ENCODE data around the gene CXCR6.

The CXCR6 gene

GRCh38 chr3:45972534-45973402 is 29.5 kb downstream of the CXCR6 start:
- DNase-seq, result peak; percentile 83

GRCh38 chr3:45974686-45975085 is 31.4 kb downstream of the CXCR6 start:
- no peak for DNase-seq

- DNase-seq, result no peak
Measured at GRCh38 chr3:45975686-45976085, 32.4 kb downstream of the CXCR6 start.

DNA sequence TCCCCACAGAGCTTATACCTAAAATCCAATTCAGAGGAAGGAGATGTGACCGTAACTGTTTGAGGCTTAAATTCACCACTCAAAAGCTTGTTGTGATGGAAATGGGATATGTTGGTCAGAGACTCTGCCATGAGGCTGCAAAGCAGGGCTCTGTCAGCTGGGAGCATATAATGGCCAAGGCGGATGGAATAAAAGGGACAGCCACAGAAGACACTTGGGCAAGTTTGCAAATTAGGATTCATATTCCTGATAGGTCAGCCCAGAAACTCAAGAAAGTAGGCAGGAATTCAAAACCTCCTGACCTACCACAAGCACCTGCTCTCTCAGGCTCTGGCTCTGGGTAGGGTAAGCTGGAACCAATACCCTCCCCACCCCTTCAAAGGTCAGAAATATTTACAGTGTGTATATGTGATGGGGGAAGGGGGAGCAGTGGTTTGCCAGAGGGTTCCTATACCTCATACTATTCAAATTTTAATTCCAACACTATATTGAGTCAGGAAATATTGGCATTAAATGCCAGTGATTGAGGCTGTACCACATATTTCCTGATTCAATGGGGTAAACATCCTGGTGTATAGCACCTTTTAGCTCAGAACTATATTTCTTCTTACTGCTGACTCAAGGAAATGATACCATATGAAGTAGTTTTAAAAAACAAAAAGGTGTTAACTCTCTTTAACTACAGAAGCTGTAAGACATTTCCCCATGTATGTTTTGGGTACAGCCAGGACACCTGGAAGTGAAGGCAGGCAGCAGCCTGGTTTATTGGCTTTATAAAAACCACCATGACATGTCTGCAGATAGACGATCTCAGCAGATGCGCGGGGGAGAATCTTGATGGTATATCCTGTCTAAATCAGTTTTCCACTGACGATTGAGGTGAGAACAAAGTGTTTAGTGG is 33.2 kb downstream of the CXCR6 start:
- no peak for DNase-seq

- no peak for DNase-seq
Measured at GRCh38 chr3:45978006-45978761, 34.9 kb downstream of the CXCR6 start.

- no peak for DNase-seq
Measured at GRCh38 chr3:45979378-45979777, 36.1 kb downstream of the CXCR6 start.

DNA sequence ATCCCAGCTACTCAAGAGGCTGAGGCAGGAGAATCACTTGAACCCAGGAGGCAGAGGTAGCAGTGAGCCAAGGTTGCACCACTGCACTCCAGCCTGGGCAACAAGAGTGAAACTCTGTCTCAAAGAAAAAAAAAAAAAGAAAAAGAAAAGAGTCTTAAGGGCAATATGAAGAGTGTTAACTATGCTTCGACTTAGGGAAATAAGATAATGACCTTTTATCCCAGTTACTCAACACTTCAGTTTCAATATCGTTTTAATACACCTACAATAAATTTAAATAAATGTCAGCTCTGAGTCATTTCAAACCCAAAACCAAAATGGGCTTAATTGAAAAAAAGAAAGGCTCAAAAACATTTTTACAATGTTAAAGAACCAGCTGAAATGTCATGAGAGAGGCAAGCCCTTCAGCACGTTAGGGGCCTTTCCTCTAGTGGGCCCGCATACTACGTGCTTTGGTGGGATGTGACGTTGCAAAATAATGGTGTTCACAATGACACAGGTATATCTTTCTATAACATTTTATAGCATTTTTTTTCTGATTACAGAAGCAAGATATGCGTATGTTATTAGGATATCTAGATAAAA is 37.1 kb downstream of the CXCR6 start:
- DNase-seq, result no peak

DNA sequence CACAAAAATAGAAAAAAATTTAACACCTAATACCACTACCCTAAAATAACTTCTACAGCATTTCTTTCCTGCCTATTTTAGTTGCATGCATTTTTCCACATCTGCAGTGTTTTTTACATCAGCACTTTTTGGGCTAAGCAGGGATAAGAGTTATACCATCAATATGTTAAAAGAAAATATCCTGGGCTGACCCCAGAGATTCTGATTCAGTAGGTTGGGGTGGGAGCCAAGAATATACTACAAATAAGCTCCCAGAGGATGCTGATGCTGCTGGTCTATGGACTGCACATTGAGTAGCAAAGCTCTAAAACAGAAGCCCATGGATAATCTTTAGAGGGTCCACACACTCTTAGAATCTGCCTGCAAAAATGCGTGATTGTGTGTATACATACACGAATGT is 37.6 kb downstream of the CXCR6 start:
- DNase-seq, result peak; percentile 46

GRCh38 chr3:45981346-45982074 is 38.2 kb downstream of the CXCR6 start:
- DNase-seq, result peak; percentile 33

- no peak for DNase-seq
Measured at GRCh38 chr3:45983770-45984169, 40.5 kb downstream of the CXCR6 start.

GRCh38 chr3:45984331-45985312 is 41.4 kb downstream of the CXCR6 start:
- DNase-seq, result peak; percentile 71

GRCh38 chr3:45985532-45986302 is 42.5 kb downstream of the CXCR6 start:
- no peak for DNase-seq

DNA sequence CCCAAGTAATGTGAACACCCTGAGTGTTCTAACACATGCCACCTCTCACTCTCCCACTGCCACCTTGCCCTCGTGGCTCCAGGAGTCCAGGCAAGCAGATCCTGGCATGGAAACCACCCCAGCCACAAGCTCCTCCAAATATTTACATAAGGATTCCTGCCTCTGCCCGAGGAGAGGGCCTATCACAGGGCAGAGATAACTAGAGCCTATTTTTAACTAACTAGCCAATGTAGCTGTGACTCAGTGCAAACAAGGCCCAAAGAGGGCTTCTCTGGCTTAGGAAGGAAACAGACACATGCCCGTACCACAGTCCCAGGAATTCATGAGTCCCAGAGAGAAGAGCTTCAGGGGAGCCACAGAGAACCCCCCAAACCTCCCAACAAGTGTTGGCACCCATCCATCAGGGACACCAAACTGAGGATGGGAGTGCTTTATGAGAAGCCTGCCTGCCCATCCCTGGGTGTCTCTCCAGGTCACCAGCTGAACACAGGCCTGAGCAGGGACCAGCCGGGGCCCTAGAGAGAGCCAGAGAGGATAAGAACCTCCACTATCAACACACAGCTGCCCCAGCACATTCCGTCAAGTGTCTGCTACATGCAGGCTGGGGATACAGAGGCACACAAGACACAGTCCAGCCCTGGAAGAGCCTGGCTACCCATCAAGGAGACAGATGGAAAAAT is 43.2 kb downstream of the CXCR6 start:
- DNase-seq, result peak; percentile 49

- DNase-seq, result peak; percentile 61
Measured at GRCh38 chr3:45987368-45988291, 44.4 kb downstream of the CXCR6 start.

DNA sequence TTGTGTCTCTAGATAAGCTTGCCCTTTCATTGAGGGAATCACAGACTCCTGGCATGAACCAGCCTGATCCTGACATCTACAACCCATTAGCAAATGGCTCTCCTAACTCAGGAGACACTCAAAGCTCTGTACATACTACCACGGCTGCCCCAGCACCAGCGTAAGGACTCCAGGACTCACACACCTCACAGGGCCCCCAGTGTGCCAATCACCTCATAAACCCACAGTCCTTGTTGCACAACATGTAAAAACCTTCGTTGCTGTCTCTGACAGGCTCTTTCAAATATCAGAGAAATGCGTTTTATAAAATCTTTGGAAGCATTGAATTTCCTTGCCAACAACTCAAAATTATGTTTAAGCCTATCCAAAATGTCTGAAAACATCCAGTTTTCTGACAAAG is 45.1 kb downstream of the CXCR6 start:
- no peak for DNase-seq

GRCh38 chr3:45988804-45989203 is 45.5 kb downstream of the CXCR6 start:
- peak; percentile 84 for DNase-seq

DNA sequence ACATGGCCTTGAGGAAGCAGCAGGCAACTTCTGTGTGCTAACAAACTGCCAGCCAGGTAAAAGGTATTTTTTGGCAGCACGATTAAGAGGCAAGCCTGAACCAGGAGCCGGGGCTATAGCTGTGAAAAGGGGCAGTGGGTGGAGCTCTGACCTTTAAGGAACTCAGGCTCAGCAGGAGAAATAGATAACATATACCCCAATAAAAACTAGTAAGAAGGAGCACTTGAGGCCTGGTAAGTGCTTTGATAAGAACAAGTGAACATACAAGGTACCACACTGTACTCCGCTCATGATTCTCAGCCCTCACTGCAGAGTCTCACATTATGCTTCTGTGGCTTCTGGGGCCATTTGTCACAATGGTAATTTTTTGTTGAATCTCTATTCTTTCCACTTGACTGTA is 46.9 kb downstream of the CXCR6 start:
- DNase-seq, result no peak

DNA sequence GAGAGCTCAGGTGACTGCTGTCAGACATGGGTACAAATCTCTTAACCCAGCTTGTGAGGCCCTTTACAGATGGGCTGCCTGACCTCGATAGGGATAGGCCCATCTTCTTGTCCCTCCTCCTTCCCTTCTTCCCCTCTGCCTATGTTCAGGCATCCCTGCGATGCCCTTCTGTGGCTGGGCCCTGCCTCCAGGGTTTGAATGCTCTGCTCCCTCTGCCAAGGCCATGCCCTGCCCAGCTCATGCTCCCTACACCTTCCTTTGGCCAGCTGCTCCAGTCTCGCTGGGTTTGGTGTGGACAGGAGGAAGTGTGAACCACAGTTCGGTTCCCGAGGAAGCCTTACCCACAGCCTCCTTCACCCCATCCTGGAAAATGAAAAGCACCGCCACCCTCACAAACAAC is 48.1 kb downstream of the CXCR6 start:
- DNase-seq, result no peak

All from fibroblast of skin of abdomen (primary cell).